GM19463 (cell line): ENCODE results near the gene ETV7.
"Not testable (repeated sequence)": the region's sequence is repeated elsewhere in the genome, so short reads cannot be mapped to it uniquely, and the experiment has no call there.

Experiments
- ATAC-seq: cut with Tn5 transposase; IDR thresholded peaks from one replicate; pipeline ENCODE4 v1.9.1; 2021; ENCODE audit warnings: mild to moderate bottlenecking, moderate library complexity; ENCODE audit not compliant: unreplicated experiment

ETV7 gene

DNA sequence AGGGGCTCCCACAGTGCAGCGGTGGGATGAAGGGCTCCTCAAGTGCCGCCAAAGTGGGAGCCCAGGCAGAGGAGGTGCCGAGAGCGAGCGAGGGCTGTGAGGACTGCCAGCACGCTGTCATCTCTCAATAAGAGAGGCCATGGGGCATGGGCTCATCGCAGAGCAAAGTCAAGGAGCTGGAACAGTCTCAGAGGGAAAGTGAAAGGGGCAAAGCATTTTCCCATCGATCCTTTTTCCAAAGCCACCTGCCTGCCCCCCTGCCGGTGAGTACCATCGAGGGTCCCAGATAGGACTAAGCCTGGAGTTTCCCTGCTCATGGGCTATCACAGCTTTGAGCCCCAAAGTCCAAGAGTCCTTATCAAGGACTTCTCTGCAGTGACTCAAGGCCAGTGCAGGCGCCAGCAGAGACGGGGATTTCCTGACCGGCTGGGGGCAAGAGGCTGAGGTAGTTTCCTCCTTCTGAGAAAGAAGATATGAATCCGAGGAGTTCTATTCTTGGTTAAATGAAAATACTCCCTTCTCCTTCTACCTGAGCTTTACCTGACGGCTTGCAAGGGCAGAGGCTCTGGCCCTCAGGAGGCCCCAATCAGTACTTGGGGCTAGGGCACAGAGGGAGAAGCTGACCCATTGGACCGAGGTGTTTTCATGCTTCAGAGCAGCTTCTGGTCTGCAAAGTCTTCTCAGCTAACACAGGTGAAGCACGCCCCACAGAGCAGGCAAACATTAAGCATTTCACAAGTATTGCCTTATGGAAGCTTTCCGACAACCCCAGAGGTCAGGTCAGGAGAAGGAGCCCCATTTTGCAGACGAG lies 22.6 kb downstream of the ETV7 start:
- peak; percentile 61 for ATAC-seq

DNA sequence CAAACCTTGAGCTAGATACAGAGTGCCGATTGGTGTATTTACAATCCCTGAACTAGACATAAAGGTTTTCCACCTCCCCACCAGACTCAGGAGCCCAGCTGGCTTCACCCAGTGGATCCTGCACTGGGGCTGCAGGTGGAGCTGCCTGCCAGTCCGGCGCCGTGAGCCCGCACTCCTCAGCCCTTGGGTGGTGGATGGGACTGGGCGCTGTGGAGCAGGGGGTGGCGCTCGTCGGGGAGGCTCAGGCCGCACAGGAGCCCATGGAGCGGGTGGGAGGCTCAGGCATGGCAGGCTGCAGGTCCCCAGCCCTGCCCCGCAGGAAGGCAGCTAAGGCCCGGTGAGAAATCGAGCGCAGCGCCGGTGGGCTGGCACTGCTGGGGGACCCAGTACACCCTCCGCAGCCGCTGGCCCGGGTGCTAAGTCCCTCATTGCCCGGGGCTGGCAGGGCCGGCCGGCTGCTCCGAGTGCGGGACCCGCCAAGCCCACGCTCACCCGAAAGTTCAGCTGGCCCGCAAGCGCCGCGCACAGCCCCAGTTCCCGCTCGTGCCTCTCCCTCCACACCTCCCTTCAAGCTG lies 23.3 kb downstream of the ETV7 start:
- not testable (repeated sequence) for ATAC-seq

DNA sequence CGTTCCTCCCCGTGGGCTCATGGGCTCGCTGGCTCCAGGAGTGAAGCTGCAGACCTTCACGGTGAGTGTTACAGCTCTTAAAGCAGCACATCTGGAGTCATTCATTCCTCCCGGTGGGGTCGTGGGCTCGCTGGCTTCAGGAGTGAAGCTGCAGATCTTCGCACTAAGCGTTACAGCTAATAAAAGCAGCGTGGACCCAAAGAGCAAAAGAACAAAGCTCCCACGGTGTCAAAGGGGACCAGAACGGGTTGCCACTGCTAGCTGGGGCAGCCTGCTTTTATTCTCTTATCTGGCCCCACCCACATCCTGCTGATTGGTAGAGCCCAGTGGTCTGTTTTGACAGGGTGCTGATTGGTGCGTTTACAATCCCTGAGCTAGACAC lies 24.1 kb downstream of the ETV7 start:
- not testable (repeated sequence) for ATAC-seq

DNA sequence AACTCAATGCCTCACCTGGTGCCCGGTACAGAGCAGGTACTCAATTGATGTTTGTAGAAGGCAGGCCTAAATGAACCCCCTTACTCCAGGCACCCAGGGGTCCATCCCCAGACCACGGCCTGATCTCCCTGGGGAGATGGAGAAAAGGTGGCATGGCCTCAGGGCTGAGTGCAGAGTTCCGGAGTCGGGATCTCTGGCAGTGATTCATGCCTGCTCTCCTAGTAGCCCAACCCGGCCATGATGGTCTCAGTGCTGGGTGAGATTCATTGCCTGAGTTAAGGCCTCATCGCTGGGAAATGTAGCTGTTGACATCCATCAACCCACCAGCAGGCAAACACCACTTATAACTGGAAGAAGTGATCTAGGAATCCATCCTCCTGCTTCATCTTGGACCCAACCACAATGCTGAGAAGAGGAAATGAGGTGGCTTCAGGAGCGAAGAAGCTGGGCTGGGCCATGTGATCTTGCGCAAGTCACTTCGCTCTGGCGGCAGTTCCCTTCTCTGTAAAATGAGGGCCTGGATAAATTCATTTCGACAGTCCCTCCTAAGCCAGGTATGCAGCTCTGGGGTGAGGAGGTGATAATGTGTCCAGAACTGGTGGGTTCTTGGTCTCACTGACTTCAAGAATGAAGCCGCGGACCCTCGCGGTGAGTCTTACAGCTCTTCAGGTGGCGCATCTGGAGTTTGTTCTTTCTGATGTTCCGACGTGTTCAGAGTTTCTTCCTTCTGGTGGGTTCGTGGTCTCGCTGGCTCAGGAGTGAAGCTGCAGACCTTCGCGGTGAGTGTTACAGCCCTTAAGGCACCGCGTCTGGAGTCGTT lies 24.7 kb downstream of the ETV7 start:
- ATAC-seq: no peak

DNA sequence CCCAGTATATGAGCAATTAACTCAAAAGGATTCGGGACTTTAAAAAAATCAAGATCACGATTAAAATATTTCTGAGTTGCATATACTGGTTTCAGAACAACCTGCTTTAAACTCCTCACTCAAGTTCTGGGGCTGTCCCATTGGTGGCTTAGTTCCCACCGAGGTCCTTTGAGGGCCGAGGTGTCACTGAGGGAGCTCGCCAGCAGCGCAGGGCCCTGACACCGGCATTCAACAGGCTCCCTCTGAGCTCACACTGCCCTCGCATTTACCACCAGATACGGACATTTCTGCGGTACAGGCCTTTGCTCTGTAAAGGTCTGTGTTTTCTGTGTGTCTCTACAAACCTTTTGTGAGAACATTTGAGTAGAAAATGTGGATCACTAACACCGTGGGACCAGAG lies 26.4 kb downstream of the ETV7 start:
- ATAC-seq: no peak

DNA sequence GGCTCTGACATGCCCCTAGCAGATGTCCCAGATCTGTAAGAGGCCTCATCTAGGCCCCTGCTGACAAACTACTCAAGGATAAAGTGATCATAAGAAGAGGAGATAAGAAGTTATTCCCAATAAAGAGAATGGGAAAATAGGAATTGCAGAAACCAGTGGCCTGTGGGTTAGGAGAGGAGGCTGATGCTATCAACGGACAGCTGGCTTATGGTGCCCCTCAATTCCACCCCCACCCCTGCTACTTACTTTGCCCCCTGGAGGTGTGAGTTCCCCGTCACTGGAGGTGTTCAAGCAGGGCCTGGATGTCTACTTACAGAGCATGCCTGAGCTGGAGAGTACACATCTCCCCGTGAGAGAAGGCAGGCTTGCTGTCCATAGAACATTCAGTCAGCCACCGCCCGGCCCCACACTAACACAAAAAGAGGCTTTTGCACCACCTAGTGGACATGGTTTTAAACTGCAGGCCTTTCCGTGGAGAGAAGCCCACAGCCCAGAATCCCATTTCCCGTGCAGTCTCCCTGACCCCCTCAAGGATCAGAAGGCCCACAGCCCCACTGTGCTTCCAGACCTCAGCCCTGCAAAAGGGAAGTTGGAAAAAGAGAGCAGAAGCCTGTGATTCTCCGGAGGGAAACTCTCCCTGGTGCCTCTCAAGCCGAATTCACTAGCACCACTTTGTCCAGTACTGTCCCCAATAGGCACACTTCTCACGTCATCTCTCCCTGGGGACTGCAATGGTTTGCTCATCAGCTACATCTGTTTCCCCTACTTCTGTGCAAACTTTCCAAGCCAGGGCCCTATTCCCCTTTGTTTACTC lies 27.0 kb downstream of the ETV7 start:
- no peak for ATAC-seq

DNA sequence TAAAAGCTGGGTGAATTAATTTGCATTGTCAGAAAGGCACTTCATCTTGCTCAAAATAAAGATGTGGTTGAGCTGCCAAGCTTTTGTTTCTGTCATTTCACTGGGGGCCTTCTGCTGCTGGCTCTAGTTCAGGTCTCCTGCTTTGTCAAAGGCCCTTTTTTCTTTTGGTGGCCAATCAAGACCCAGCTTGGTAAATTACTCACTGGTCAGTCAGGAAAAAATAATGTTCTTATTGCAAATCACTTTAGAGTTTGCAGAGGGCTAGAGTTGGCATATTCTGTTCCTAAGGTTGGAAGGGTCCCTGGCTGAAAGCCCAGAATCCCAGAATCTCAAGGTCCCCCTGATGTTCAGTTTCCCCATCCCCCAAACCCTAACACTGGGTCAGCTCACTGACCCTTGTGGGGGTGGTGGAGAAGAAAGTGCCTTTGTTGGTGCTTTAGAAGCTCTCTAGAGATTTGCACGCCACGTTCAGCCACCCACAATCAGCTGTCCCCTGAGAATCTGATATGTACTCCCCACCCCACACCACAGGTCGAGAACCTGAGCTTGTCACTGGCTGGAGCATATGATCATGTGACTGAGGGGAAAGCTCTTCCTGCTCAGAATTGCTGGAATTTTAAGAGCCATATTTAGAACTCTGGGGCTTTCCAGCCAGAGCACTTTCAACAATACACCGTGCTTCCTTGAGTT lies 29.1 kb downstream of the ETV7 start:
- no peak for ATAC-seq

DNA sequence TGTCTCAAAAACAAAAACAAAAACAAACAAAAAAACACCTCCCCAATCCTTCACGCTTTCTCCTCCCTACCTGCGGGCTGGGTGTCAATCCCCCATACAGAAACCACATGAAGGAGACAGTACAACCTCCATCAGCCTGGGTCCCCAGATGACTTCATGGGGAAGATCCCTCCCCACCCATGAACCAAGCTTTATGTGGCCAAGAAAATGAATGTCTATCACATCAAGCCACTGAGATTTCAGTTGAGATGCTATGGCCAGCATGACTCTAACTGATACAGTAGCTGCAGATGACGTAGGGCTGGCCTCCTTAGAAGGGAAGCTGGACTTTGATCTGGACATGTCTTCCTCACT lies 29.6 kb downstream of the ETV7 start:
- ATAC-seq: no peak

DNA sequence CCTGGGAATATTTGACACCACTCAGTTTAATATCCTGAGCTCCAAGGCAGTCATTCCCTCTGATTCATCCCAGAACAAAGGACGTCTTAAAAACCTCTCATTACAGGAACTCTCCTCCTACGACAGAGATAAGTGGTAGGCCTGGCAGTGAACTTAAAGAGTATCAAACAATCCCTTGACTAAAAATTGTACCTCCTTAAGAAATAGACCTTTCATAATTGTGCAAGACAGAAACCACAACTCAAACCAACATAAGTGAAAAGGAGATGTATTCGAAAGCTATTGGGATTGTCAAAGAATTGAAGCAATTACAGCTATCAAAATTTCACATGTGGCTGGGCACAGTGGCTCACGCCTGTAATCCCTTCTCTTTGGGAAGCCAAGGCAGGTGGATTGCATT lies 31.6 kb downstream of the ETV7 start:
- no peak for ATAC-seq

DNA sequence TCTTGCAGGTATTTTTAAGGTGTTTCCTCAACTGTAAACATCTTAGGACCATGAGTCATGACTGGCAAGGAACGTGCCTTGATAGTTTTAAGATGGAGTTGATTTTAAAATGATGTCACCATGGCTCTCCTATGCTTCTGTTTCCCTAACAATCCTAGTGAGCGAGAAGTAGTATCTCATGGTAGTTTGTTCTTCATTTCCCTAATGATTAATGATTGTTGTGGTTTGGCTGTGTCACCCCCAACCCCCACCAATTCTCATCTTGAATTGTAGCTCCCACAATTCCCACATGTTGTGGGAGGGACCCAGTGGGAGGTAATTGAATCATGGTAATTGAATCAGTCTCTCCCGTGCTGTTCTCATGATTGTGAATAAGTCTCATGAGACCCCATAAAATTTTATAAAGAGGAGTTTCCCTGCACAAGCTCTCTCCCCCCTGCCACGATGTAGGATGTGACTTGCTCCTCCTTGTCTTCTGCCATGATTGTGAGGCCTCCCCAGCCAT lies 34.0 kb downstream of the ETV7 start:
- no peak for ATAC-seq

DNA sequence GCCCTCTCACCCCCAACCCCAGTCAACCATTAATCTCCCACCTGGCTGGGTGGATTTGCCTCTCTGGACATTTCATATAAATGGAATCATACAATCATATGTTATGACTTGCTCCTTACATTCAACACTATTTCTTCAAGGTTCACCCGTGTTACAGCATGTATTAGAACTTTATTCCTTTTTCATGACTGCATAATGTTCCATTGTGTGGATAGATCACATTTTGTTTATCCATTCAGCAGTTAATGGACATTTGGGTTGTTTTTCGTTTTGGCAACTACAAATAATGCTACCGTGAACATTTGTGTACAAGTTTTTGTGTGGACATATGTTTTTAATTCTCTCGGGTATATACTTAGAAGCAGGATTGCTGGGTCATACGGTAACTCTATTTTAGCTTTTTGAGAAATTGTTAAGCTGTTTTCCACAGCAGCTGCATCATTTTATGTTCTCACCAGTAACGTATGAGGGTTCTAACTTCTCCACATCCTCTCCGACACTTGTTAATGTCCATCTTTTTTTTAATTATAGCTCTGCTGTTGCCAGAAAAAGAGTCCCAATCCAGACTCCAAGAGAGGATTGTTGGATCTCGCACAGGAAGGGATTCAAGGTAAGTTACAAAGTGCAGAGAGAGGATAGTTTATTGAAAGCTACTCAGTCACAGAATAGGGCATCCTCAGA lies 34.9 kb downstream of the ETV7 start:
- no peak for ATAC-seq

DNA sequence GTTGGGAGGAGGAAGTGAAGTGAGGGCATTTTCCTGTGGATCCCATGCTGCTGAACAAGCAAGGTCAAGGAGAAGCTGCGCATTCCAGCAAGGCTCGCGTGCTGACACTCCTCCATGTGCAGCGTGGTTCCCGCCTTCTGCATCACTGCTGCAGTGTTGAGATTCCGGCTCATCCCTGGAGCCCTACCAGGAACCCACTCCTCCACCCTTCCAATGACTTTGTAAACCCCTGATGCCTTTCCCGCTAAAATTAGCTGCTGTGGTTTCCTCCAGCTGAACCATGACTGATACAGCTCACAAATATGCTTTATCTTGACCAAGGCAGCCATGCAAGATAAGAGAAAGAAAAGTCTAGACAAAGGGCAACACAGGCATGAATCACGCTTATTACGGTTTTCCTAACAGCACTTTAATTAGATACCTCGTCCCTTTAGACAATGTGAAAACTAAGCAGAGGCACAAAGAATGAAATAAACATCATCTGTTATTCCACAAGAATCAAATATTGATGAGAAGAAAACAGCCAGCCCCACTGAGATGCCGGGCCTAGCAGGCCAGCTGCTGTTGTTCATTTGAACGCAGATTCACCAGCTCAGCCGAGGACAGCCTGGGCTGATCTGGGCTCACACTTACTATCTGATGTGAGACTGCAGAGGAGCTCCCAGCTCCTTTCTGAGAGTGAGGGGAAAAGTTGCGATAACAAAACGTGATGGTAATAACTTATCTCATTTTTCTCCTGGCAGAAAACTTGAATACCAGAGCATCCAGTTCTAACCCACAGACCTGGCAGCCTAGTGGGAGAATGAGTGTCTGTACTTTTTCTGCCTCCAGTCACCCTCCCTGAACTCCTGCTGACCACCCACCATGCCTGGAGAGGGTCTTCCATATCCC lies 36.5 kb downstream of the ETV7 start:
- no peak for ATAC-seq

DNA sequence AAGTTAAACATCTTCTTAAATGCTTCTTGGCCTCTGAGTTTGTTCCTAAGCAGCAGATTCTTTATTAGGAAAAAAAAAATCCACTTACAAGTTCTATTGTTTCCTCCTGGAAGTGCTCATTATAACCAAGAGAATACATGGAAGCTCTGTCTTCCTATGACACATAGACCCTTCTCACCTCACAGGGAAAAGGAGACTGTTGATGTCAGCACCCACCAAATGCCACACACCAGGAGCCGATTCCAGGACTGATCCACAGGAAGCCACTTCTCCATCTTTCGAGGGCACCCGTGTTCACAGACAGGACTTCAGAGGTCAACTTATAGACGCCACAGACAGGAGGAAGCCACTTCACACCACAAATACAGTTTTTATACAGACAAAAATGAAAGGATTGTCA lies 37.4 kb downstream of the ETV7 start:
- ATAC-seq: no peak

DNA sequence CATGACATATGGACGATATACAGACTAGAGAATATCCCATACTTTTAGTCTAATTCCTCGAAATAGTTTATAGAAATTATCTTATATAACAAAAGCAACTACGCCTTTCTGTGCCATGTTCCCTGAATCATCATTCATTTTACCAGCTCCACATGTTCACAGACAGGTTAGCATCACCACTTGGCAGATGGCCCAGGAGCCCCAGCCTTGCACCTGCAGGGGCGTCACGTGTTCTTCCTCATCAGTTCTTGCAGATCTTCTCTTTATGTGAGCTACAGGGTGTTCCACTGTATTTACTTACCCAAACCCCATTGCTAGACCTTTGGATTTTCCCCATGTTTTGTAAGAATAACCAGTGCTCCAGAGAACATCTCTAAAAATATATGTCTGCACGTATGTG lies 38.2 kb downstream of the ETV7 start:
- no peak for ATAC-seq

DNA sequence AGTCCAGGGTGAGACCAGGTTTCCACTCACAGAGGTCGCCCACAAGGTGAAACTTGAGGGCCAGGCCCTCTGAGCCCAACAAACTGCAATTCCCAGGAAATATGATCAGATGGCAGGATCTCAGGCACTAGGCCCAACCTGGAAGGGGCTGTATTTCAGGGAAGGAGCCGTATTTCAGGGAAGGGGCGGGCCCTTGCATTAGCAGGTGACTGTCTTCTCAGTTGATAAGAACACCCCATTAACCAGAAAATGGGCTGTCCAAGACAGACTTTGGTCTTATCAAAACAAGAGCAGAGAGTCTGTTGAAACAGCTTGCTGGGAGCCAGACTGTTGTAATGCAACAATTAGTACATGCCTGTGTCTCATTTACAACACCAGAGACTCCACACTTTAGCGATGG lies 39.8 kb downstream of the ETV7 start:
- ATAC-seq: no peak

DNA sequence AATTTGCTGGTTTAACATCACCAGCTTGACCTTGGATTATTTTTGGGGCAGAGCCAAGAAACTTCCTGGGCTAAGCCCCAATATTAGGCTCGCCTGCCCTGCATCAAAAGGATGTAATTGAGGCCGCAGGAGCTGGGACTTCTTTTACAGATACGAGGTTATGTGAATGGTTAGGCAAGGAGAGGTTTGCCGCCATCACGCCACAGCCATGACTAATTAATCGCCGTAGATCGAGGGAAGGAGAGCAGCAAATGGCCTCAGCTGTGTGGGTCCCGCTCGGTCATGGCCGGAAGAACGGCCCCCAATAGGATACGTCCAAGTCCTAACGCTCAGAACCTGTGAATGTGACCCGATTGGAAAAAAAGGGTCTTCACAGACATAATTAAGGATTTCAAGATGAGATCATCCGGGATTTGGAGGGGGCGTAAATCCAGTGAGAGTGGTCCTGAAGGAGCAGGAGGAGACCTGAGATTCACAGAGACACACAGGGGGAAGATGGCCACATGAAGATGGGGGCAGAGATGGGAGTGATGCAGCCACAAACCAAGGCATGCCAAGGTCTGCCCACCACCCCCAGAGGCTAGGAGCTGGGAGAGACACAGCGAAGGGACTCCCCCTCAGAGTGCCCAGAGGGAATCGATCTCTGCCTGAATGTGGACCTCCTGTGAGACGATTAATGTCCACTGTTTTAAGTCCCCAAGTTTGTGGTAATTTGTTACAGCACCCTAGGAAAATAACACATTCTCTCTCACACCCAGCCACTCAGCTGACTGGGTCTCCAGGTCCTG lies 40.8 kb downstream of the ETV7 start:
- ATAC-seq: no peak

DNA sequence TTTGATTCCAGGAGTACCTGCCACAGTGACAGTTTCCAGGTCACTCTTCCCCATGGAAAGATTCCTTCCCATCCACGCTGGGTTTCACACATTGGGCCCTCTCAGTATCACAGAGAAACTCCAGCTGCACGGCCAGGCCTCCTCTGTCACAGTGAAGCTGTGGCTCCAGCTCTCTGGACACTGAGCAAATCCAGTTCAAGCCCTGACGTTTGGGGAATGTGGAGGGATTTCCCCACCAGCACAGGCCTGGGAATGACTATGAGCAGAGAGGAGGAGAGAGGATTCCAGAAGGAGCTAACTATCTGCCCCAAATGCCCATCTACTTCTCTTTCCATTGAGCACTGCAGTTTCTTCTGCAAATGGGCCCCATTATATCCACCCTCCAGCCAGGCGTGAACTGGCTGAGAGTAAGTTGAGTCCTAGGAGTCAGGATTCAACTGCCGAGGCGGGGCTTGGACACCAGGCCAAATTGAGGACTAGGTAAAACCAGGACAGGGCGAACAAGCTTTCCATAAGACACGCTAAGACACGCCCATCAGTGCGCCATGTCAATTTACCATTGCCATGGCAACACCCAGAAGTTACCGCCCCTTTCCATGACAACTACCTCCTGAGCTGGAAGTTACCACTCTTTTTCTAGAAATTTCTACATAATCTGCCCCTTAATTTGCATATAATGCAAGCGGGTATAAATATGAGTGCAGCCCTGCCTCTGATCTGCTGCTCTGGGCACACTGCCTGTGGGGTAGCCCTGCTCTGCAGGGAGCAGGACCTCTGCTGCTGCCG lies 41.6 kb downstream of the ETV7 start:
- ATAC-seq: no peak
